ENCODE data around the gene RASEF.
"Not testable (repeated sequence)": the region's sequence is repeated elsewhere in the genome, so short reads cannot be mapped to it uniquely, and the experiment has no call there.

The RASEF gene

GRCh38 chr9:82968388-82968787, 94.6 kb downstream of the RASEF start:
- DNase-seq: no peak

DNA sequence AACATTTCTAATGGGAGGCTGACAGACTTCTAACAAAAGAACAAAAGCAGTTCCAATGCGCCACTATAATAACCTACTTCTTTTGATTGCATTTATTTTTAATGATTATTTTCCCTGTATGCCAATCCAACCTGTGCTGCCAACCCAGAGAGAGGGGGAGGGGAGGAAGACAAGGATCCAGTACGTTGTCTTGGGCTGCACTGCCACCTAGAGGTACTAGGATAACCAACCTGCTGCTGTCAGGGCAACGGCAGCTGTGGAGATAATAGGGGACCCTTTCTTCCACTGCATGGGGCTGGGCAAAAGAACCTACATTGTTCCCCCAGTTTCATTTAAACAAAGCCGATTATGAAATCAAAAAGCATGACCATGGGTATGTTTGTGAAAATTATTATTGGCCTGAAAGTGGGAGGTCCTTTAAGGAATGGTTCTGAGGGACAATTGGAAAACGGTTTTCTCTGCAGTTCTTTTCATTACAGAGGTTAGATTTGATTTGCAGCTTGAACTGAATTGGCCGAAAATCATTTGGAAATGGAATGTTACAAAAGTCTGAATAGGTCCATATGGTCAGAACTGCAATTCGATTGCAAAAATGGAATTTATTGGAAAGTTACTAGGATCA, 101.3 kb downstream of the RASEF start:
- DNase-seq: peak; percentile 70

DNA sequence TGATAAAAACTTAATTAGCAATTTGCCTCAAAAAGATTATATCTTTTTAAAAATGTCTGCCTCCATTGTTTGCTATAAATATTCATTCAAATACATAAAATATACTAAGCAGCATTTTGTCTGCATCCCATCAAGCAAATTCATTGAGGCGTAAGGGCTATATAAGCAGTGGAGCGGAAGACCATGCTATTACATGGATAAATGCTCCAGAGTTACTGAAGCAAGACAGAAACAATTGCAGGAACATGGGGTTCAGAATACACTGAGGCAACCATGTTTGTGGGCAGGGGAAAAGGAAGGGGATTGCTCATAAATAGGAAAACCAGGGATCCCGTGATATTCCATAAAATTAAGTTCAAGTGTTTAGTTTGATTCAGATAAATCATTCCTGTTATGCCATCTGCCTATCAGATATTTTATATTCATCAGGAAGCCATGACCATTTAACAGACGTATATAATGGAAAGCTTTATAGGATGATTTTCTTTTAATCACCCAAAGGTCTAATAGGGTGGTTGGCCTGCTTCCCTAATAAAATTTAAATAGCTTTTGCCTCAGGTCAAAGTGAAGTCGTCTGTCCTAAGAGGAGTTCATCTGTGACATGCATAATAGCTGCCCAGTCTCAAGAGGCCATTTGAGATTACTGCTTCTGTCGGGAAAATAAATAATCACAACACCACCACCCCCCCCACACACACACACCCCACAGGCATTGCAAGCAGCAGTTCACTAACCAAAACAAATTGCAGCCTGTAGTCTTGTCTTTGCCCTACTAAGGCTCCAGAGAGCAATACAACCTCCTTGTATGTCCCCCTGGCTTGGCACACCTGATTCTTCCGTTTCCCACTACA, 105.2 kb downstream of the RASEF start:
- DNase-seq: no peak

- DNase-seq: no peak
Observed at GRCh38 chr9:82949203-82949602, 113.7 kb downstream of the RASEF start.

DNA sequence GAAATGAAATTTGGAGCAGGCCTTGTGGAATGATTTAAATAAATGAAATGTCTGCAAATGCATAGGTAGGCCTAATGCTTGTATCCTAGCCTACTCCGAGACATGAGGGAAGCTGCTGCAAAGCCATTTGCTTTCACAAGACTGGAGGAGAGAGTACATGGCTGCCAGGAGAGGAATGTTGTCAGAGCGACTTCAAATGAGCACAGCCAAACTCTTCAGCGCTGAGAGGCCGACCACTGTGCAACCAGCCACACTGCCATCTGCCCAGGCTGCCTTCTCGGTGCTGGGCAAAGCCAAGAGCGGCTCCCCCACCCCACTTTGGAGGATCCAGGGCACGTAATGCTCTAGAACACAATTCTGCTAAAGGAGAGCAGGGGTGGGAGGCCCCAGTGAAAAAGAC, 122.6 kb downstream of the RASEF start:
- no peak for DNase-seq

DNA sequence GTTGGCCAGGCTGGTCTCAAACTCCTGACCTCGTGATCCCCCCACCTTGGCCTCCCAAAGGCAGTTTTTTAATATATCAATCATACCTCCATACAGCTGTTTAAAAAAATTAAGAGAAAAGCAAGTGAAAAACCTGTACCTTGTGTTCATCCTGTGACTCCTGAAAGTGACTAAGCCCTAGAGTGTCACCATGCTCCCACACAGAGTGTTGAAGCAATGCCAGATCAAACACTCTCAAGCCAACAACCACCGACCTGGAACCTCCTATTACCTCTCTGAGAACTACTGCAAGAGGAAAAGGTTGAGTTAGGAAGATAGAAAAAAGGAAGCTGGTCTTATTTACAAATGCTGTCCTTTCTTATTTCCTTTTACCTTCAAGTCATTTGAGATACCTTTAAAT, 123.5 kb downstream of the RASEF start:
- peak; percentile 10 for DNase-seq

DNA sequence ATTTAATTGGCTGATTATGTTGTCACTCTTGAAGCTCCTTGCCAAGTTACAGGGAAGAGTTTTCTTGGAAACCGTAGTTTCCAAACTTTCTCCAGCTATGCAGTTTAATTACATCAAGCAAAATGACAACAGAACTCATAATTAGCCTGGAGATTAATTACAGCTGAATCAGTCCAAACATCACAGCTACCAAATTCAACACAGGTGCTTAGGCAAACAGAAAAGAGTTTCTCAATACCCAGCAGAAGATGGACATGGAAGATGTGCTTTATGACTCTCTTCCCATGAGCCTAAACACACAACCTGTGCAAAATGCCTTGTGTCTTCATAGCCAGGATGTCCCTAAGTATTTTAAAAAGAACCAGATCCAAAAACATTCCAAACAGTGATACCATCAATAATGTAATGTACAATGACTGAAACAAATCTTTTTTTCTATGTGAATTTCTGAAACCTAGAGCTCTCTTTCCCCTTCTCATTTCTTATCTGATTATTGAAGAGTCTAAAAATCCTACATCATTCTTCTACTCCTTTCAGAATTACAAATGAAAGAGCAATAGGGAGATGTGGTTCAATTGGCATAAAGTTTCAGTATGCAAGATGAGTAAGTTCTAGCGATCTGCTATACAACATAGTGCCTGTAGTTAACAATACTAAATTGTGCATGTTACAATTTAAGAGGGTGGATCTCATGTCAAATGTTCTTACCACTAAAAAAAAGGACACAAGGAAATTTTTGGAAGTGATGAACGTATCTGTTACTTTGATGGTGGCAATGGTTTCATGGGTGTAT, 124.3 kb downstream of the RASEF start:
- no peak for DNase-seq

GRCh38 chr9:82936561-82936960, 126.4 kb downstream of the RASEF start:
- DNase-seq: not testable (repeated sequence)

- DNase-seq: no peak
Observed at GRCh38 chr9:82934949-82935348, 128.0 kb downstream of the RASEF start.

GRCh38 chr9:82934025-82934424, 128.9 kb downstream of the RASEF start:
- DNase-seq: not testable (repeated sequence)

DNA sequence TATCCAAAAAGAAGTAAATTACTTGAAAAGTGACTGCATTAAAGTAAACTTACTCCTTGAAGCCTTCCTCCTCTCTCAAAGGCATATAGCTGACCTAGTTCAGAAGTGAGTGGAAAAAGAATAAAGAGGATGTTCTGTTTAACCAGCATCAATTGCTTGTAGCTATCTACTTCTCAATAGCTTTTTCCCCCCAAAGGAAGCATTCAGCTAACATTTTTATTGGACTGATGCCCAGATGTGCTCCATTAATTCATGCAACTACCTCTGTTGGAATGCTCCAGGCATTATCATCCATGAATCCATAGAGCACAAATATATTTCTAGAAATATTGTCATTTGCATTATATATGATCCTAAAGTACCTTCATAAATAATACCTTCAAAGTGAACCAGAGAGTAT, 132.8 kb downstream of the RASEF start:
- no peak for DNase-seq
